LNCaP clone FGC (cell line): Measurements from ENCODE around the gene CACNA2D1.

Experiments
- DNase-seq: peaks from one replicate; pipeline ENCODE4 v3.0.0-alpha.2; 2011; ENCODE audit warnings: low read depth
- H3K4me3 ChIP-seq: 2 replicates; pipeline ENCODE4 v1.5.1; 2011; ENCODE audit warnings: mild to moderate bottlenecking, low read depth, low read length, control low read depth
- CTCF ChIP-seq: IDR thresholded peaks from 2 replicates; pipeline ENCODE4 v1.5.1; 2012; ENCODE audit warnings: mild to moderate bottlenecking; ENCODE audit not compliant: control insufficient read depth, insufficient read depth; ENCODE audit errors: extremely low read depth

The CACNA2D1 gene

DNA sequence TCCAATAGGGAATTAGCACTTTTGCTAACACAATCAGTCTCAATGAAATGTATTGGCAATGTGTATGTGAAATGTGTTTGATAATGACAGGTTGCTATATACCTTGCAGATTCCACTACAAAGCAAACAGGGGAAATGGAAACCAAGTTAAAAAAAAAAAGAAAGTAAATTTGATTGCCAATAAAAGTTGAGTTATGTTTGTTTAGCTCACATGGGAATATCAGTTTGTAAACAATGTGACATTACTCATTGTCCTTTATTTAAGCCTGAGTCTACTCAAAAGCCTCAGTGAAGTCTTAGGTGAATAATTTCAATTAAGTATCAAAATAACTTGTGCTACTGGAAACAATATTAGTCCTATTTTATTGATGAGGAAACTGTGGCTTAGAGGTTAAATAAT is 285.2 kb downstream of the CACNA2D1 start:
- TF ChIP-seq CTCF, result no peak

GRCh38 chr7:82156893-82157292 is 286.7 kb downstream of the CACNA2D1 start:
- TF ChIP-seq CTCF, result no peak
- no peak for DNase-seq

More for the DNA sequence above, 285.2 kb downstream of the CACNA2D1 start:
- peak; percentile 64 for DNase-seq
- H3K4me3 ChIP-seq, result no peak overlapping the region

DNA sequence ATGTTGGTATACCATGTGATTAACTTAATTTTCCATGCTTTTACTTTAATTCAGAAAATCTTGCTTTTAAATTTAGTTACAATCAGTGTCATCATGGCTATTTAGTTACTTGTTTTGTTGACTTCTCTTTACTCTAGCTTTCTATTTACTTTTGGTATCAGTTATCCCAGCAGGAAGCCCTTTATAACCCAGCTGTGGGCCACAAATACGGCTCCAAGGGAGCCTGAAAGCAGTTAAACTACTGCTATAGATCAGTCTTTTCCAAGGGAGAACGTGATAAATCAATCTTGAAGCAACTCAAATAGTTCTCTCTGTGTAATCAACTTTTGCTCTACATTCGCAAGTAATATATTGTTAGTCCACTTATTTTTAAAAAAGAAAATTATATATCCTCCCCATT is 287.4 kb downstream of the CACNA2D1 start:
- DNase-seq, result no peak
- H3K4me3 ChIP-seq, result no peak overlapping the region
- TF ChIP-seq CTCF, result no peak

More at GRCh38 chr7:82156893-82157292, 286.7 kb downstream of the CACNA2D1 start:
- no peak overlapping the region for H3K4me3 ChIP-seq

- DNase-seq, result no peak
- TF ChIP-seq CTCF, result no peak
- no peak overlapping the region for H3K4me3 ChIP-seq
Observed at GRCh38 chr7:82154728-82155127, 288.8 kb downstream of the CACNA2D1 start.

GRCh38 chr7:82153776-82154175 is 289.8 kb downstream of the CACNA2D1 start:
- H3K4me3 ChIP-seq, result no peak overlapping the region
- no peak for TF ChIP-seq CTCF
- no peak for DNase-seq

GRCh38 chr7:82152858-82153257 is 290.7 kb downstream of the CACNA2D1 start:
- H3K4me3 ChIP-seq, result no peak overlapping the region
- DNase-seq, result no peak
- TF ChIP-seq CTCF, result no peak

GRCh38 chr7:82146491-82146890 is 297.1 kb downstream of the CACNA2D1 start:
- TF ChIP-seq CTCF, result no peak
- no peak overlapping the region for H3K4me3 ChIP-seq
- DNase-seq, result no peak
